Activated CD4-positive, alpha-beta T cell treated with anti-CD3 and anti-CD28 coated beads, Interleukin-2, Interleukin-4, amounts not matched to agents 100 ng/mL and 50 ng/mL, durations not matched to agents 16 hours and 8 hours (primary cell): ENCODE results near the gene KRT81.
"Not testable (repeated sequence)": the region's sequence is repeated elsewhere in the genome, so short reads cannot be mapped to it uniquely, and the experiment has no call there.

ENCODE experiments used
- DNase-seq: peaks from one replicate; pipeline ENCODE4 v3.0.0-alpha.2; 2020; ENCODE audit warnings: low spot score

KRT81 gene

GRCh38 chr12:52274521-52275120 lies 16.7 kb downstream of the KRT81 start, which contains the start of gene KRT86:
Gene KRT86, plus strand, starts transcription at chr12:52274645. Its CDS starts 27,272 bp downstream, at chr12:52301917.
- DNase-seq = no peak

GRCh38 chr12:52271158-52271557 lies 20.2 kb downstream of the KRT81 start:
- no peak for DNase-seq

DNA sequence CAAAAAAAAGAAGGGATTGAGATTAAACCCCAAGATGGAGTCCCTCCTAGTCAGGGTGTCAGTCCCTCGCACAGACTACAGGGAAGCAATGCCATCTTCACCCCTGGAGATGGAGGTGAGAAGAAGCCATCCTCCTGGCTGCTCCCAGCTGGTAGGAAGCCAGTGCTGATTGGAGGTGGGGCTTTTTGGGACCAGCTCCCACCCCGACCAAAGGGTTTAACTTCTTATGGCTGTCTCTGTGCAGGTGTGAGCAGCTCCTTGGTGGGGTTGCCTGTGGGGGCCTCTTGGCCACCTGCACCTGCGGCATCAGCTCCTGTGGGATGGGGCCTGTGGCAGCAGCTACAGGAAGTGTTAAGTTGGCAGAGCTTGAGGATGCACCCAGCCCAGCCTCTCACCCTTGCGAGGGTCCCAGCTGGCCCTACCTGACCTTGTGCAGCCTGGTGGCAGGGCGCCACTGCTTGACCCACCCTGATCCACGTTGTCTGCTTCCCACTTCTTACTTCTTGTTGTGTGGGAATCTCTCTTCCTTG lies 20.7 kb downstream of the KRT81 start:
- no peak for DNase-seq

DNA sequence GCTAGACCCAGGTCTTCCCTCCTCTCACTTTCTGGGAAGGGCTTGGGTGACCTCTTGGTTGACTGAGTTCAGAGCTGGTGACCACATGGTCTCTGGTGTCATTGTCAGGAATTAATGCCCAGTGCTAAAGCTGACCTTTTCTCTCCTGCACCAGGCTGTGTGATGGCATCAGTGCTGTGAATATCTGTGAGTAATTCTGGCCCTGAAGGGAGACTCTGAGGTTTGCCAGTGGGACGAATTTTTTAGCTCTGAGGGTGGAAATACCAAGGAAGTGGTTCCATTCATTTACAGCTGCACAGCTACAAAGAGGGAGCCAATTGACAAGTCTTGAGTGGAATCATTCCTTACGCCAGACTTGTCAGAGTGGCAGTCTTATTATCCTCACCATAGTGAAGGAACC lies 23.1 kb downstream of the KRT81 start:
- DNase-seq = no peak

GRCh38 chr12:52267699-52268098 lies 23.6 kb downstream of the KRT81 start:
- DNase-seq = no peak

- DNase-seq = no peak
Observed at GRCh38 chr12:52267266-52267665, 24.1 kb downstream of the KRT81 start.

DNA sequence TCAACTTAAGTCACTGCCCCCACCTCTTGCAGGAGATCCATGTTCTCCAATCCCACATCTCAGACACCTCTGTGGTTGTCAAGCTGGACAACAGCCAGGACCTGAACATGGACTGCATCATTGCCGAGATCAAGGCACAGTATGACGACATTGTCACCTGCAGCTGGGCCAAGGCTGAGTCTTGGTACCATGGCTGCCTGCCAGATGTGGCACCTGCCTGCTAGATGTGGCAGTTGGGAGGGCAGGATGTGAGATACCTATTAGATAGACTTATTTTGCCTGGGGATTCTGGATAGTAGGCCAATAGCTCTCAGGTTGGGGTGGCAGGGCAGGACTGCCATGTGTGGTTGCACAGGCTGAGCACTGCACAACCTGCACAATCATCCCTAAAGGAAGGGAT lies 24.8 kb downstream of the KRT81 start:
- no peak for DNase-seq

- DNase-seq = no peak
Observed at GRCh38 chr12:52264435-52264825, 26.9 kb downstream of the KRT81 start.

DNA sequence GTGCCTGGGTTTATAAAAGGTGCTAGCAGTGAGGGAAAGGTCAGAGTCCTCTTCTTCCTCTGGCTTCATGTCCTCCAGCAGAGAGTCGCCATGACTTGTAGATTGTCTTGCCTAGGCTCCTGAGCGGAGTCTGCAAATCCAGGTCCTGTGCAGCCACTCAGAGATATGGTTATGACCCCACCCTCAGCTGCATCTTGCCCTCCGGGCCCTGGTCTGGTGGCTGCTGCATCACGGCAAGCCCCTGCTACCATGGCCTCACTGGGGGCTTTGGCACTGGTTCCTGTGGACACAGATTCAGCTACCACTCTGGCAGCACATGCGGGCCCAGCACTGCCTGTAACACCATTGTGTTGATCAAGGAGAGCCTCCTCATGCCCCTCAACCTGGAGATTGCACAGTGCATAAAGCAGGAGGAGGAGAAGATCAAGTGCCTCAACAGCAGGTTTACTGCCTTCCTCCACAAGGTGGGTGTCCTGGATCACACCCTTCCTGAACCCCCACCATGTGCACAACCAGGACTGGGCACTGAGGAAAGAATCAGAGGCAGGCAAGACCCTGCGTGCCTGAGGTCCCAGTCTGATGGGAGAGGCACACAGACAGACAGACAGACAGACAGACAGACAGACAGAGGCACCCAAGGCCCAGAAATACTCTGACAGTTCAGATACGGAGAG lies 27.4 kb downstream of the KRT81 start:
- DNase-seq = no peak

DNA sequence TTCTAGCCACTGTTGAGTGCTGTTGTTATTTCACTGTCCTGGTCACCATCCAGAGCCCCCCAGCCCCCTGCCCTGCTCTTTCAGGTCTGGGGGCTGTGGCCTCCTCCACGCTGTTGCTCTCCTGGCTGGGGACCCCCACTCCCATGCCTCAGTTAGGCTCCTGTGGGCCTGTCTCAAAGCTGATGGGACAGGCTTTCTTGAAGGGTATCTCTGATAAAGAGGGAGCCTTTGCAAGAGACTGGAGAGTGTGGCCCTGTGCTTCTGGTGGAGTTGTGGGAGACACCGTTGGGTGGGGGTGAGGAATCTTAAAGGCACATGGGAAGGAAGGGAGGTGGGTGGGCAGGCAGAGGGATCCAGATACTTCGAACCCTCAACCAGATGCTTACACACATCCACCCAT lies 29.0 kb downstream of the KRT81 start:
- DNase-seq = no peak

DNA sequence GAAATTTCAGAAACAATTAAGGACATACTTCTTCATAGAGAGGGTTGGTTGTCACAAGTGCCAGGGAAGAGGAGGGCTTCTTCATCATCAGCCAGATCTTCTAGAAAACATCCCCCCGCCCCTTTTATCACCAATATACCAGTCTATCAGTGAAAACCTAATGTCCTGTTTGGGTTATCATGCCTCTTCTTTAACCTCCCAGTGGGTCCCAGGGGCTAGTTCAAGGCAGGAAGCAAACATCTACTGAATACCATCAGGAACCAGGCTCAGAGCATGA lies 30.2 kb downstream of the KRT81 start:
- DNase-seq = no peak

- DNase-seq = no peak
Observed at GRCh38 chr12:52260361-52261207, 30.8 kb downstream of the KRT81 start.

DNA sequence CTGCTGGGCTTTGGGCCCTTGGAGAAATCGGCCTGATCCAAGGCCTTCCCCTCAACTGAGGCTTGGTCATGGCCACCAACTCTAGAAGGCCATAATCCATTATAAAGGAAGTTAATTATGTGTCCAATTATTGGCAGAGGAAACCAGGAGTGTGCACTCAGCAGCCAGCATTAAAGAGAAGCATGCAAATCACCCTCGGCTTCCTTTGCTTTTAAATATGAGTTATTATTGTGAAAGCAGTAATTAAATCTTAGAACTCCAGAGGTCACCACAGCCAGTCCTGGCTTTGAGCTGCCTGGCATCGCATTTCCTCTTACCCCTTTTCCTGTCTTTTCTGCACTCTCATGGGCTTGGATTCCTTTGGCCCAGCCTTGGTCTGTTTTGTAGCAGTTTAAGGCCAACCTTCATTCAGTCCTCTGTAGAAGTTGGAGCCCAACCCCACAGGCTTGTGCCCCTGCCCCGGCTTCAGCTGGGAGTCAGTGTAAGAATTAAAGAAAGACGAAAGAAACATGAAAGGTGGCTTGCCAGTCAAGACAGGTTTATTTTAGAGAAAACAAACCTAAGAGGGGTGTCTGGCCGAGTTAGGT lies 31.6 kb downstream of the KRT81 start:
- DNase-seq = no peak

- no peak for DNase-seq
Observed at GRCh38 chr12:52258335-52258901, 32.9 kb downstream of the KRT81 start.

DNA sequence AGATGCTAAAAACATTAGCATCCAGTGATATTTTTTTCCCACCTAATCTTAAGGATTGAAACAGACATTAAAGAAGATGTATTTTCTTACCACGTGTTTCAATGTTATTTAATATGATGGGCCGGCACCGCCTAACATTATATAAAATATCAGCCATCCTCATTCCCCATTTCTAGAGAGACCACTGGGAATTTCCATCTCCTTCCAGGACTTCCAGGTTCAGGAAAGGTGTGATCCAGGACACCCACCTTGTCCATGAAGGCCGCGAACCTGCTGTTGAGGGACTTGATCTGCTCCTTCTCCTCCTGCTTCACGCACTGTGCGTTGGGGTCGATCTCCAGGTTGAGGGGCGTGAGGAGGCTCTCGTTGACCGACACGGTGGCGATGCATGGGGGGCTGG lies 33.4 kb downstream of the KRT81 start:
- not testable (repeated sequence) for DNase-seq

GRCh38 chr12:52257074-52257551 lies 34.2 kb downstream of the KRT81 start:
- DNase-seq = no peak

DNA sequence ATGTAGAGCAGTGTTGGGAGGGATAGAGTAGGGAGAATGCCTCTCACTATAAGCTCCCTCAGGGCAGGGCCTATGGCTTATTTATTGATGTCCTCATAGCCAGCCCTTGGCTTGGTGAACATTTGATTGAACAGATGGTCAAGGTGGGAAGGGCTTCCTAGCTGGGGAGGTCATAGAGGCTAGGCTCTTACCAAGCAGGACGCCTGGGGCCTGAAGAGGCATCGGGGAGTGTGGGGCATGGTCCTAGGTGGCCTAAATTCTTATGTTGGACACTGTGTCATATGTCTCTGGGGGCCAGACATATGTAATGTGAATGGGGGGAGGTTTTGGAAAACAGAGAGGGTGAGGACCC lies 34.8 kb downstream of the KRT81 start:
- DNase-seq = no peak

GRCh38 chr12:52255926-52256583 lies 35.3 kb downstream of the KRT81 start:
- DNase-seq = no peak

DNA sequence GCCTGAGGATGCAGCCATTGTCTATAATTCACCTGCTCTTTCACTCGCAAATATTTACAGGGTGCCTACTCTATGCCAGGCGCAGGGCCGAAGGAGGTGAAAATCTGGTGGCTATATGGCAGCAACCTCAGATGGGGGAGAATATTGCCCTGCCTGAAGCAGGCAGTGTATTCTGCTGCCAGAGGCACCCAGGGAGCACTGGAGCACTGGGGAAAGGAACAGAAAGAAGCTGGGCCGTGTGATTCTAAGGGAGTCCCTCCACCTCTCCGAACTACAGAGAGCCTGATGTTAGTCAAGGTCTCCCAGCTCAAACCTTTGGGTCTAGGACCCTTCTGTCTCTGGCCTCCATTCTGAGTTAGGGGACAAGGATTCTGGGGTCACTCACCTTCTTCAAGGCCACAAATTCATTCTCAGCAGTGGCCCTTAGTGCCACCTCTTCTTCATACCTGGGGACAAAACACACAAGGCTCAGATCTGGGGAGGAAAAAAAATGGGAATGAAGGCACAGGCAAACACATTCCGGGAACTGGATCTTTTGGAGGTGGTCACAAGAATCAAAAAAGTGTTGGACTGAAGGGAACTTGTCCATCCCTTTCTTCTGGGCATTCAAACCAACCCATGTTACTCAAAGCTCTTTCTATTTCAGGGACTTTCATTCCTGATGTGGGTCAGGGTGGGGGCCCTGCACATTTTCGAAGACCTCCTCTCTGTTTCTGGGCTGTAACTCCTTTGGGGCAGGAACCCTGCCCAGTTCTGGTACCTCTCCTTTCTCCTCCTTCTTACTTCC lies 36.2 kb downstream of the KRT81 start:
- no peak for DNase-seq

DNA sequence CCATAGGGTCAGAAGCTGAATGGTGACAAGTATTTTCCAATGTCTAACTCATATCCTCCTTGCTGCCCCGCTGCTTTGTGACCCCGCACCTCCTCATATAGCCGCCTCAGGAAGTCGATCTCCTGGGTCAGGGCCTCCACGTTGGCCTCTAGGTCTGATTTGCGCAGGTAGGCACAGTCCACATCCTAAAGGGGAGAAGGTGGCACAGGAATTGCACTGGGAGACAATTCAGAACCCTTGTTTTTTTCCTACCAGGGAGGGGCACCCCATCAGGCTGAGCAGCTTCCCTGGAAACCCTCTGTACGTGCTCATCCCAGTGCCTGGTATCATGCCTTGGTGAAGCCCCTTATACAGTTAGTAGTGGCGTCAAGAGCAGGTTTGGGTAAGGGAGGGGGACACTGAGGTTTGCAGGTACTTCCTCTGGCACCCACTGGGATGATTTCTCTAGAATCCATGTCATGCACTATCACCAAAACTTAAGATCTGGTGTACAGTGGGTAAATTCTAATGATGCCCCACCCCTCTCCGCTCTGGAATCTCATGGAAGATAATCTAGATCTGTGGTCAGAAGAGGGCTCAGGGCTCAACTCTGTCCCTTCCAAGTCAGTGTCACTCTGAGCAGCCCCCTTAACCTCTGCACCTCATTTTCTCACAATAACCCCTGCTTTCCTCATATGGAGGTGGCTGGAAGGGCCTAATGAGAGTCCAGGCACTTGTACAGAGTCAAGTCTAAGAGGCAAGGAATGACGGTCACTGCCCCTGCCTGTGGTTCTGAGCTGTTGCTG lies 37.0 kb downstream of the KRT81 start:
- no peak for DNase-seq
